GM19395 (cell line): ENCODE data around the gene NDUFS4.
"Not testable (repeated sequence)": the region's sequence is repeated elsewhere in the genome, so short reads cannot be mapped to it uniquely, and the experiment has no call there.

Experiments used
- ATAC-seq: cut with Tn5 transposase; IDR thresholded peaks from one replicate; pipeline ENCODE4 v1.9.1; 2021; ENCODE audit warnings: mild to moderate bottlenecking, moderate library complexity; ENCODE audit not compliant: unreplicated experiment

Gene NDUFS4

DNA sequence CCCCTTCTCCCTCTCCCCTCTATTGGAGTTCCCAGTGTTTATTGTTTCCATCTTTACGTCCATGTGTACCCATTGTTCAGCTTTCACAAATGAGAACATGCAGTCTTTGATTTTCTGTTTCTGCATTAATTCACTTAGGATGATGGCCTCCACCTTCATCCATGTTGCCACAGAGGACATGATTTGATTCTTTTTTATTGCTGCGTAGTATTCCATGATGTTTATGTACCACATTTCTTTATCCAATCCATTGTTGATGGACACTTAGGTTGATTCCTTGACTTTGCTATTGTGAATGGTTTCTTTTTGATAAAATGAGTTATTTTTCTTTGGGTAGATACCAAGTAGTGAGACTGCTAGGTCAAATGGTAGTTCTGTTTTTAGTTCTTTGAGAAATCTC, 88.9 kb downstream of the NDUFS4 start:
- ATAC-seq = no peak

DNA sequence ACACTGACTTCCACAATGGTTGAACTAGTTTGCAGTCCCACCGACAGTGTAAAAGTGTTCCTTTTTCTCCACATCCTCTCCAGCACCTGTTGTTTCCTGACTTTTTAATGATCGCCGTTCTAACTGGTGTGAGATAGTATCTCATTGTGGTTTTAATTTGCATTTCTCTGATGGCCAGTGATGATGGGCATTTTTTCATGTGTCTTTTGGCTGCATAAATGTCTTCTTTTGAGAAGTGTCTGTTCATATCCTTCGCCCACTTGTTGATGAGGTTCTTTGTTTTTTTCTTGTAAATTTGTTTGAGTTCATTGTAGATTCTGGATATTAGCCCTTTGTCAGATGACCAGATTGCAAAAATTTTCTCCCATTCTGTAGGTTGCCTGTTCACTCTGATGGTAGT, 100.1 kb downstream of the NDUFS4 start:
- not testable (repeated sequence) for ATAC-seq

DNA sequence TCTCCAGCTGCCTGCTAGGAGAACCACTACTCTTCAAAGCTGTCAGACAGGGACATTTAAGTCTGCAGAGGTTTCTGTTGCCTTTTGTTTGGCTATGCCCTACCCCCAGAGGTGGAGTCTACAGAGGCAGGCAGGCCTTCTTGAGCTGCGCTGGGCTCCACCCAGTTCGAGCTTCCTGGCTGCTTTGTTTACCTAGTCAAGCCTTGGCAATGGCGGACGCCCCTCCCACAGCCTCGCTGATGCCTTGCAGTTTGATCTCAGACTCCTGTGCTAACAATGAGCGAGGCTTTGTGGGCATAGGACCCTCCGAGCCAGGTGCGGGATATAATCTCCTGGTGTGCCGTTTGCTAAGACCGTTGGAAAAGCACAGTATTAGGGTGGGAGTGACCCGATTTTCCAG, 104.9 kb downstream of the NDUFS4 start:
- ATAC-seq = not testable (repeated sequence)

DNA sequence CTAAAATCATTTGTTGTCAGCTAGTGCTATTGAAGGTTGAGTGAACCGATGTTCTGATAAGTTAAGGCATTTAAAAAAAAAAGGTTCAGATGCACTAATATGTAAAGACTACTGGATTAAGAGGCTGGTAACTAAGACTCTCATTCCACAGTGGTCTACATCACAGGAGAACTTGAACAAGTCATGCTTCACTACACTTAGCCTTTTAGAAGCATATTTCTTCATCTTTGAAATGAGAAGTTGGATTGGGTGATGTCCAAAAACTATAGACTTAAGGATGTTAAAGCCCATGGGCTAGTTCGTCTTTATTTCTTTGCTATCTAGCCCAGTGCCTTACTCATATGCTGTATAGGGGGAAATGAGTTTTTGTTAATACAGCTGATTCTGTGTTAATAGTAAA, 107.2 kb downstream of the NDUFS4 start:
- no peak for ATAC-seq

DNA sequence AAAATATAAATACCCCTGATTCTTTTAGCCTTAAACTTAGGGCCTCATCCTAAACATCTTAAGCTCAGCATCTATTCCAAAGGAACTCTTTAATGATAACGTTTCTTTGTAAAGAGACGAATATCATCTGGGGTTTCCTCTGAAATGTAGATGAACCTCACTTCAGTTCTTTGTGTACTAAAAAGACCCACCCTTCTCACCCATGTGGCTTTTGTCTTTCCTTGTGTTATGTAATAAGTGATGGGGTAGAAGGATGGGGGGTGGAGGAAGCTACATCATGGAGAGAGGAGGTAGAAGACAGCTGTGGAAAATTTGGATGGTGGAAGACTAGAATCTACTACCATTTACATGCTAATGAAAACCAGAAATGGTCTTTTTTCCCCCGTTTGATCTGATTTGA, 111.0 kb downstream of the NDUFS4 start:
- ATAC-seq = no peak

DNA sequence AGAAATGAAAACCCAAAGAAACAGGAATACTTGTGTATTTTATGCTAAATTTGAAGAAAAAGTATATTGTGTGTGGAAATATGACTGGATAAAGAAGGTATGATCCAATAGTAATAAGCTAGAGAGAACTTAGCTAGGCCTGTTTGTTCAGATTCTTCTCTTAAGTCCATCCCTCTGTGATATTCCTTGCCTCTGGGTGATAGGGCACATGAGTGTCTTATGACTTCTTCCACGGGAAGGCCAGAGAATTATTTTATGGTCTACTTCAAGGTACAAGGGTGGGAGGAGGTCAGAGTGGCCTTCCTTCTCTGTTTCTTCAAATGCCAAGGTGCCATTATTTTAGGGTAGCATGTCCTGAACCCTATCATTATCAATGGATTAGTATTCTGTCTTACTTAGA, 113.7 kb downstream of the NDUFS4 start:
- ATAC-seq = no peak

DNA sequence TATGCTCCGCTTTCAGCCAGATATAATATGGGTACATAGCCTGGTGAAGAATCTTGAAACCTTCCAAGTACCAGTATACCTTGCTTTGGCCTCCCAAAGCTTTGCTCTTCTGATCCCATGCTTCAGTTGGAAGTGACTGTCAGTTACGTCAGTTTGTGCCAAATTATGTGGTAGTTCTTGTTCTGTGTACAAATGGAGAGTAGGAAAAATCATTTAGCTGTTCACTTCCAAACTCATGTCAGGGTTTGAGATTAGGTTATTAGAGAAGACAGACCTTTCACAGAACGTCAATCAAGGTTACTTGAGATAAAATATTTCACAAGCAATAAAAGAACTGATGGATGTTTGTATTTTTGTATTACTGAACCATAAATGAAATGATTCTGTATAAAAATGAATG, 117.2 kb downstream of the NDUFS4 start:
- no peak for ATAC-seq

DNA sequence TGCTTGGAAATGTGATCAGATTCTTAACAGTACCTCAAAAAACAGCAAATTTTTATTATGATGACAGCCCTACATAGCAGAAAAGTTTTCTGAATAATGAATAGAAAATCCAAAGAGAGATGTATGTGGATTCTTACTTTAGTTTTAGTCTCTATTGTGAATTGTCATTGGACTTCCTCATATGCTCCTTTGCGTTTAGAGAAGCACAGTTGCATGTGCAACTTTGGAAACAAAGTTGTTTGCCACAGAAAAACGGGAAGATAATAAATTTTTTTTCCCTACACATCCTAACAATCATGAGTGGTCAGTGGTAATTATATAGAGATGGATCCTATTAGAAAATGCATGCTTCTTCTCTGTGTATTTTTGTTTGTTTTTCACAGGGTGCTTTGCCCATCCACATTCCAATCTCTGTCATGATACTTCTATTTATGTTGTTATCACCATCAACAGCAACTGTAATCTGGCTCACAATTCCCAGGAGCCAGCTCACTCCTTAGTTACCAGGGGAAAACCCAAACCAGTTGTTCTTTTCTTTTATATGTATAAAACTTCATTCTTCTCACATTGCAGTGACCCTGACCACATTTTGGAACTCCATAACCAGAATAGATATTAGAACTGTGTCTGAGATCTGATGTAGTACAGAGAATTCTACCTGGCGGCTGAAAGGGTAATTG, 118.7 kb downstream of the NDUFS4 start:
- ATAC-seq = no peak

DNA sequence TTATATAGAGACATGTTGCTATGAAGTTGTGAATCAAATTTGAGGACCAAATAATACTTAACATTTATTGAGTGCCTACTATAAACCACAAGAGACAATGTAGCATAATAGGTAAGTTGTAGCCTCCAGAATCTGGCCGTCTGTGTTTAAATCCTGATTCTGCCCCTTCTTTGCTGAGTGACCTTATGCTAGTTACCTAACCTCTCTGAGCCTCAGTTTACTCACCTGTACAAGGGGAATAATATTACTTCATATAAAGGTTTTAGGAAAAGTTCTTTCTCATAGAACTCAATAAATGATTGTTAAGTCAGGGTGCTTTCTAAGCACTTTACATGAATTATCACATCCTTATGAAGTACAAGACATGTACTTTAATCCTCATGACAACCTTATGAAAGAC, 120.6 kb downstream of the NDUFS4 start:
- ATAC-seq = no peak

DNA sequence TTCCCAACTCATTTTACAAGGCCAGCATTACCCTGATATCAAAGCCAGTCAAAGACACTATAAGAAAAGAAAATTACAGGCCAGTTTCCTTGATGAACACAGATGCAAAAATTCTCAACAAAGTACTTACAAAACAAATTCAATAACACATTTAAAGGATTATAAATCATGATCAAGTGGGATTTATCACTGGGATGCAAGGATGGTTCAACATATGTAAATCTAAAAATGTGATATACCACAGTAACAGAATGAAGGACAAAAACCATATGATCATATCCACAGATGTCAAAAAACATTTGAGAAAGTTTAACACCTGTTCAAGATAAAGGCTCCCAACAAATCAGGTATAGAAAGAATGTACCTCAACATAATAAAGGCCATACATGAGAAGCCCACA, 130.6 kb downstream of the NDUFS4 start:
- ATAC-seq = no peak

DNA sequence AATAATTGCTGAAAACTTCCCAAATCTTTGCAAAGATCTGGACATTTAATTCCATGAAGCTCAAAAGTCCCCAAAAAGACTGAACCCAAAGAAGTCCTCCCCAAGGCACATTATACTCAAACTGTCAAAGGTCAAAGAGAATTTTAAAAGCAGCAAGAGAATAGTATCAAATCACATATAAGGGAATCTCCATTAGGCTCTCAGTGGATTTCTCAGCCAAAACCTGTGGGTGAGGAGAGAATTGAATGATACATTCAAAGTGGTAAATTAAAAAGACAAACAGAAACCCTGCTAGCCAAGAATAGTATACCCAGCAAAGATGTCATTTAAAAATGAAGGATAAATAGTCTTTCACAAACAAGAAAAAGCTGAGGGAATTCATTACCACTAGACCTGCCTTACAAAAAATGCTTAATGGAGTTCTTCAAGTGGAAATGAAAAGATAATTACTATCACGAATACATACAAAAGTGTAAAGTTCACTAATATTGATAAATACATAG, 134.1 kb downstream of the NDUFS4 start:
- no peak for ATAC-seq

DNA sequence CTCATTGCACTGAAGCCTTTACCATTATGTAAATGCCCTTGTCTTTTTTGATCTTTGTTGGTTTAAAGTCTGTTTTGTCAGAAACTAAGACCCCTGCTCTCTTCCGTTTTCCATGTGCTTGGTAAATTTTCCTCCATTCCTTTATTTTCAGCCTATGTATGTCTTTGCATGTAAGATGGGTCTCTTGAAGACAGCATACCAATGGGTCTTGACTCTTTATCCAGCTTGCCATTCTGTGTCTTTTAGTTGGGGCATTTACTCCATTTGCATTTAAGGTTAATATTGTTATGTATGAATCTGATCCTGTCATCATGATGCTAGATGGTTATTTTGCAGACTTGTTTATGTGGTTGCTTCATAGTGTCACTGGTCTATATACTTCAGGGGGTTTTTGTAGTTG, 150.0 kb downstream of the NDUFS4 start:
- ATAC-seq = not testable (repeated sequence)

DNA sequence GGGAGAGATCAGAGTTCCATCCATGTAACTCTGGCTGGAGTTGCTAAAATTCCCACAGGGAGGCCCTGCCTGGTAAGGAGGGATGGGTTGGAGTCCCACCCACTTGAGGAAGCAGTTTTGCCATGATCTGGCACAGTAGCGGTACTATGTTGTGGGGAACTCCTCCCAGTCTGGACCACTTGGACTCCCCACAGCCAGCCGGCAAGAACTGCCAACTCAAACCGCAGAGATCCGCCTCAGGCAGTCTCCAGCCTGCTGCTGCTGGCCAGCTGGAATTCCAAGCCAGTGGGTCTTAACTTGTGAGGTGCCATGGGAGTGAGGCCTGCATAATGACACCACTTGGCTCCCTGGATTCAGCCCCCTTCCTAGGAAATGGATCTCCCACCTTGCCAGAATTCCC, 151.9 kb downstream of the NDUFS4 start:
- no peak for ATAC-seq

DNA sequence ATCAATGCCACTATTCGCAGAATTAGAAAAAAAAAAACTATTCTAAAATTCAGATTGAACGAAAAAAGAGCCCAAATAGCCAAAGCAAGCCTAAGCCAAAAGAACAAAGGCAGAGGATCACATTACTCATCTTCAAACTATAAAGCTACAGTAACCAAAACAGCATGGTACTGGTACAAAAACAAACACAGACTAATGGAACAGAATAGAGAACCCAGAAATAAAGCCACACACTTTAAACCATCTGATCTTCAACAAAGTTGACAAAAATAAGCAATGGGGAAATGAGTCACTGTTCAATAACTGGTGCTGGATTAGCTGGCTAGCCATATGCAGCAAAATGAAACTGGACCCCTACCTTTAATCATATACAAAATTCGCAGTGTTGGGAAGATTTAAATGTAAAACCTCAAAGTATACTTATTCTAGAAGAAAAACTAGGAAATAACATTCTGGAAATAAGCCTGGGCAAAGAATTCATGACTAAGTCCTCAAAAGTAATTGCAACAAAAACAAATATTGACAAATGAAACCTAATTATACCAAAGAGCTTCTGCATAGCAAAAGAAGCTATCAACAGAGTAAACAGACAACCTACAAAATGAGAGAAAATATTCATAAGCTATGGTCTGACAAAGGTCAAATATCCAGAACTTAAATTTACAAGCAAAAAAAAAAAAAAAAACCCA, 153.7 kb downstream of the NDUFS4 start:
- ATAC-seq = no peak

DNA sequence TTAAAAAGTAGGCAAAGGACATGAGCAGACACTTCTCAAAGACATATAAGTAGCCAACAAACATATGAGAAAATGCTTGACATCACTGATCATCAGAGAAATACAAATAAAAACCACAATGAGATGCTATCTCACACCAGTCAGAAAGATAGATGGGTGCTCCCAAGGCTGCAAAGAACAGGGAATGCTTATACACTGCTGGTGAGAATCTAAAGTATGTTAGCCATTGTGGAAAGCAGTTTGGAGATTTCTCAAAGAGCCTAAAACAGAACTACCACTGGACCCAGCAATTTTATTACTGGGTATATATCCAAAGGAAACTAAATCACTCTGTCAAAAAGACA, 154.2 kb downstream of the NDUFS4 start:
- no peak for ATAC-seq

DNA sequence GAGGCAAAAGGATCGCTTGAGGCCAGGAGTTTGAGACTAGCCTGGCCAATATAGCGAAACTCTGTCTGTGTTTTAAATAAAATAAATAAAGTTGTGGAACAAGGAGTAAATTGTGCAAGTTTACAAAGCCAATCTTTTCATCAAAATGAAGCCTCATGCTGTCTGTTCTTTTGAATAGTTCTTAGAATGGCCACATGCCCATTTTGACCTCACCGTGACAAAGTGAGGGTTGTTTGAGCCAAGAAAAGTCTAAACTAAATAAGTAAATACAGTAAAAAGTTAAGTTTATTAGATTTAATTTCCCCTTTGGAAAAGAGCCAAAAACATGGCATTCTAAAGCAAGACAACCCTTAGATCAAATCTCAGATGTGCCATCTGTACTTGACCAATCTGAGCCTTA, 165.7 kb downstream of the NDUFS4 start:
- no peak for ATAC-seq

DNA sequence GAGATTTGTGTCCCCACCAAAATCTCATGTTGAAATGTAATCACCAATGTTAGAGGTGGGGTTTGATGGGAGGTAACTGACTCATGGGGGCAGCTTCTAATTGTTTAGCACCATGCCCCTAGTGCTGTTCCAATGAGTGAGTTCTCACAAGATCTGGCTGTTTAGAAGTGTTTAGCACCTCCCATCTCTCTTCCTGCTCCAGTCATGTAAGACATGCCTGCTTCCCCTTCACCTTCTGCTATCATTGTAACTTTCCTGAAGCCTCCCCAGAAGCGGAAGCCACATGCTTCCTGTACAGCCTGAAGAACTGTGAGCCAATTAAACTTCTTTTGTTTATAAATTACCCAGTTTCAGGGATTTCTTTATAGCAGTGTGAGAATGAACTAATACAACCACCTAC, 170.5 kb downstream of the NDUFS4 start:
- ATAC-seq = peak; percentile 57
